GM19455 (cell line): ENCODE data around the gene SEH1L.
"Not testable (repeated sequence)": the region's sequence is repeated elsewhere in the genome, so short reads cannot be mapped to it uniquely, and the experiment has no call there.

Experiments used
- ATAC-seq: cut with Tn5 transposase; IDR thresholded peaks from one replicate; pipeline ENCODE4 v1.9.1; 2021; ENCODE audit not compliant: unreplicated experiment

SEH1L gene

GRCh38 chr18:12947285-12948049, at the start of gene SEH1L:
Gene SEH1L (plus strand): TSS chr18:12948011. CDS start chr18:12948122, 111 bp downstream.
- peak; percentile 70 for ATAC-seq

GRCh38 chr18:12901208-12901607, 46.6 kb upstream of the SEH1L start:
- not testable (repeated sequence) for ATAC-seq

GRCh38 chr18:12904012-12904516, 43.7 kb upstream of the SEH1L start:
- no peak for ATAC-seq

- ATAC-seq: no peak
Observed at GRCh38 chr18:12906119-12906518, 41.7 kb upstream of the SEH1L start.

GRCh38 chr18:12906773-12907172, 41.0 kb upstream of the SEH1L start:
- ATAC-seq: no peak

- no peak for ATAC-seq
Observed at GRCh38 chr18:12907258-12907925, 40.4 kb upstream of the SEH1L start.

- no peak for ATAC-seq
Observed at GRCh38 chr18:12908706-12909105, 39.1 kb upstream of the SEH1L start.

GRCh38 chr18:12911025-12911928, 36.5 kb upstream of the SEH1L start:
- ATAC-seq: no peak

- ATAC-seq: no peak
Observed at GRCh38 chr18:12911929-12912703, 35.7 kb upstream of the SEH1L start.

GRCh38 chr18:12921178-12921577, 26.6 kb upstream of the SEH1L start:
- no peak for ATAC-seq

GRCh38 chr18:12922266-12922665, 25.5 kb upstream of the SEH1L start:
- no peak for ATAC-seq

- no peak for ATAC-seq
Observed at GRCh38 chr18:12924616-12925015, 23.2 kb upstream of the SEH1L start.

- ATAC-seq: no peak
Observed at GRCh38 chr18:12928206-12928605, 19.6 kb upstream of the SEH1L start.

- no peak for ATAC-seq
Observed at GRCh38 chr18:12928641-12929040, 19.2 kb upstream of the SEH1L start.

GRCh38 chr18:12929477-12930083, 18.2 kb upstream of the SEH1L start:
- ATAC-seq: no peak

- no peak for ATAC-seq
Observed at GRCh38 chr18:12930376-12930775, 17.4 kb upstream of the SEH1L start.

GRCh38 chr18:12930908-12931307, 16.9 kb upstream of the SEH1L start:
- no peak for ATAC-seq

GRCh38 chr18:12933327-12933726, 14.5 kb upstream of the SEH1L start:
- ATAC-seq: no peak

GRCh38 chr18:12934454-12935071, 13.2 kb upstream of the SEH1L start:
- no peak for ATAC-seq

GRCh38 chr18:12939162-12939561, 8.6 kb upstream of the SEH1L start:
- no peak for ATAC-seq
